HL-60 (cell line): ENCODE data around the gene TASP1.
"Not testable (repeated sequence)": the region's sequence is repeated elsewhere in the genome, so short reads cannot be mapped to it uniquely, and the experiment has no call there.

Experiments used
- DNase-seq, 2 experiments: peaks; one replicate each; pipeline ENCODE4 v3.0.0-alpha.2; 2010 to 2020; ENCODE audit warnings: low read depth in 1 of 2, low spot score in 1 of 2
- H3K27ac ChIP-seq: fragments of 250-450 bp; sonication (Bioruptor Pico); replicated peaks from 2 replicates; pipeline ENCODE4 v1.5.1; 2020; ENCODE audit warnings: mild to moderate bottlenecking, moderate library complexity
- H3K27me3 ChIP-seq: fragments of 250-450 bp; sonication (Bioruptor Pico); 2 replicates; pipeline ENCODE4 v1.5.1; 2021; ENCODE audit warnings: mild to moderate bottlenecking, moderate library complexity; ENCODE audit not compliant: insufficient read depth, poor library complexity, severe bottlenecking
- H3K4me3 ChIP-seq: replicated peaks from 2 replicates; pipeline ENCODE4 v1.5.1; 2011; ENCODE audit warnings: mild to moderate bottlenecking, control low read depth, low read length; ENCODE audit not compliant: insufficient read depth
- CTCF ChIP-seq: IDR thresholded peaks from one replicate; pipeline ENCODE4 v1.5.1; 2011; ENCODE audit warnings: low read length, control low read depth, inconsistent platforms; ENCODE audit not compliant: insufficient read depth
- GABPA ChIP-seq: IDR thresholded peaks from 2 replicates; pipeline ENCODE4 v1.6.1; 2012; ENCODE audit warnings: low read depth
- POLR2AphosphoS5 ChIP-seq: IDR thresholded peaks from 2 replicates; pipeline ENCODE4 v1.6.1; 2012; ENCODE audit warnings: low read depth
- REST ChIP-seq: IDR thresholded peaks from 2 replicates; pipeline ENCODE4 v1.6.1; 2012; ENCODE audit warnings: low read depth; ENCODE audit not compliant: insufficient replicate concordance
- SPI1 ChIP-seq: IDR thresholded peaks from 2 replicates; pipeline ENCODE4 v1.6.1; 2012; ENCODE audit warnings: low read depth, mild to moderate bottlenecking, borderline replicate concordance

The TASP1 gene

DNA sequence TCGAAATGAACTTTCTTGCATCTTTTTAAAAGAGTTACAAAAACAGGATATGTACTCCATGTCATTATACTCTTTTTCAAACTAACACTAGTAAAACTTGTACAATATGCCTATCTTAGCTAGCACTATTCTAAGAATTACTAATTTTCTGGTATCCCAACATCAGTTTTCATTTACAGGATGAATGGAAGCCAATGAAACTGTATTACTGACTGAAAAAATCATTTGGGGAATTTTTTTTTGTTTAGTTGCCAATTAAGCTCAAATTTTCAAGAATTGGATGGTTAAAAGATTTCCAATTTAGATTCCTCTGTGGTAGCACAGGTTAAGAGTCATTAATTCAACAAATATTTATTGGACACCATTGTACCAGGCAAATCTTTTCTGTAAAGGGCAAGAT, 30.7 kb downstream of the TASP1 start:
- no peak for DNase-seq
- Histone ChIP-seq H3K27ac (no peak overlapping the region), H3K4me3 (no peak overlapping the region), H3K27me3 (no peaks in the 10 kb centered on the region)
- no peak for TF ChIP-seq POLR2AphosphoS5
- TF ChIP-seq SPI1: no peak
- TF ChIP-seq CTCF: no peak
- no peak for TF ChIP-seq GABPA
- TF ChIP-seq REST: no peak

- not testable (repeated sequence) for H3K4me3 ChIP-seq, DNase-seq, H3K27me3 ChIP-seq, H3K27ac ChIP-seq
Measured at GRCh38 chr20:13593423-13593822, 45.3 kb downstream of the TASP1 start.

GRCh38 chr20:13588049-13588448, 50.7 kb downstream of the TASP1 start:
- Histone ChIP-seq H3K27me3 (no peaks in the 10 kb centered on the region), H3K27ac (no peak overlapping the region), H3K4me3 (no peak overlapping the region)
- DNase-seq: no peak
- TF ChIP-seq CTCF (no peak), GABPA (no peak), POLR2AphosphoS5 (no peak), SPI1 (no peak), REST (no peak)

- TF ChIP-seq REST (no peak), GABPA (no peak), CTCF (no peak), SPI1 (no peak), POLR2AphosphoS5 (no peak)
- DNase-seq: no peak
- Histone ChIP-seq H3K4me3 (no peak overlapping the region), H3K27me3 (no peaks in the 10 kb centered on the region), H3K27ac (no peak overlapping the region)
Measured at GRCh38 chr20:13587370-13587769, 51.4 kb downstream of the TASP1 start.
